MG63 (cell line): Measurements from ENCODE around the gene PAN3. TPM values are rescaled to one million over a fixed set of nuclear protein-coding genes. Genes with fewer than 3 reads are reported as not detected.

Experiments used
- DNase-seq: peaks from one replicate; pipeline ENCODE4 v3.0.0-alpha.2; 2020
- H3K27me3 ChIP-seq: fragments of 250-450 bp; sonication (Bioruptor Pico); 2 replicates; pipeline ENCODE4 v1.5.1; 2020; ENCODE audit warnings: mild to moderate bottlenecking, moderate library complexity
- H3K36me3 ChIP-seq: fragments of 250-450 bp; sonication (Bioruptor Pico); 2 replicates; pipeline ENCODE4 v1.5.1; 2020; ENCODE audit warnings: mild to moderate bottlenecking, moderate library complexity
- H3K4me3 ChIP-seq: fragments of 250-450 bp; sonication (Bioruptor Pico); 2 replicates; pipeline ENCODE4 v1.5.1; 2020; ENCODE audit warnings: mild to moderate bottlenecking, moderate library complexity
- H3K9me3 ChIP-seq: fragments of 250-450 bp; sonication (Bioruptor Pico); 2 replicates; pipeline ENCODE4 v1.5.1; 2020; ENCODE audit warnings: mild to moderate bottlenecking, moderate library complexity
- total RNA-seq: library from RNA; depleted of rRNA; stranded (reverse); fragments of >200 nt; shearing (Covaris generic); gene quantifications from 2 replicates; pipeline ENCODE4 v1.2.3, GENCODE V29; 2014; ENCODE audit warnings: low replicate concordance; rRNA removed

Gene PAN3
- total RNA-seq, 1 experiment from 2014 or later: 11.6 TPM

DNA sequence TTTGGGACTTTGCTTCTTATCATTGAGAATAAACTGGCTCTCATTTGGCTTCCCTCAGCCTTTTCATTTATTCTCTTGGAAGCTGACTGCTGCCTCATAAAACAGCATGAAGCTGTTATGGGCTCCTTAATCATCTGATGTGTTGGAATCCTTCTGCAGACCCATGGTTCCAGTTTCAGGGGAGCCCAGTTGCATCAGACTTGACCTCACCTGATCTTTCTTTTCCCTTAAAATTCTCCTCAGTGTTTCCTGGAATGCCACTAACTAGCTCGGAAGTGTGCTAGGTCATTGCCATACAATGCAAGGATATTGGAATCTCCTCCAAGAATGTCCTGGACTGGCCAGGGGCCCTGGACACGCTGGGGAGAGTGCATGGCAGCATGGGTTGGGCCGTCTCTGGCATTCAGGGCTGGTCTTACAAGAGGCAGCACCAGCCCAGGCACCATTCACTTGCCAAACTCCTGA, 197.9 kb downstream of the PAN3 start:
- H3K4me3 ChIP-seq: no peak overlapping the region
- H3K9me3 ChIP-seq: peaks cover 9% of the 10 kb centered on the region
- no peaks in the 10 kb centered on the region for H3K36me3 ChIP-seq
- H3K27me3 ChIP-seq: no peaks in the 10 kb centered on the region
- DNase-seq: peak; percentile 62

DNA sequence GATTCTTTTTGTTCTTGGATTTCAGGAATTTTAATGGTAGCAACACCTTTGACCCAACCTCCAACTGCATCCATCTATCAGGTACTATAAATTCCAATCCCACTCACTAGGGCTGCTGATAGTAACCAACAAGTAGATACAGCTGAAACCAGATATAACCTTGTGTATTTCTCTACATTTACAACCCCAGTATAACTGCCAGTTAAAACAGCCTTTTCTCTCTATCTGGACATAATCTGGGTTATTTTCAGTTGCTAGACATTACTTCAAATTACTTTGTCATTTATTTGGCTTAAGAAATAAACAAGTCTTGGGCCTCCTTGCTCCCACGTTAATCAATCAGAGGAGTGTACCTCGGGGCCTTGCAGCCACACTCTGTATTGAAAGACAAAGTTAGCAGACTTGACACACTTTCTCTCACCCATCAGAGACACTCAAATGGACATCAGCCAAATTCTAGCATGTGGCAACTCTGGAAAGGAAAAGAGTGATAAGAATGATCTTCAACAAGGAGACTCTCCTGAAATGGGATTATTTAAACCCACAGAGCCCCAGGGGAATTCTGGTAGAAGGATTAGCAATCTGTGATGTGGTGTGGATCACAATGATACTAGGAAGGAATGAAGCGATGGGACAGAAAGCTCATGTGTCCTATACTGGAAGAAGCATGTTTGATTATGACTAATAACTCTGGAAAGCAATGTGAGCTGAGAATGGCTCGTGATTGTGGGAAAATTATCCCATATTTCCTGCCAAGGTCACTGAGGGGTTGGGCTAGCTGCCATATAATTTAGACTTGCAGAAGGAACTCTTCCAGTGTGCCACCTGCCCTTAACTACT, 199.0 kb downstream of the PAN3 start:
- Histone ChIP-seq H3K9me3 (peaks cover 9% of the 10 kb centered on the region), H3K36me3 (no peaks in the 10 kb centered on the region), H3K27me3 (no peaks in the 10 kb centered on the region), H3K4me3 (no peak overlapping the region)
- peak; percentile 37 for DNase-seq

DNA sequence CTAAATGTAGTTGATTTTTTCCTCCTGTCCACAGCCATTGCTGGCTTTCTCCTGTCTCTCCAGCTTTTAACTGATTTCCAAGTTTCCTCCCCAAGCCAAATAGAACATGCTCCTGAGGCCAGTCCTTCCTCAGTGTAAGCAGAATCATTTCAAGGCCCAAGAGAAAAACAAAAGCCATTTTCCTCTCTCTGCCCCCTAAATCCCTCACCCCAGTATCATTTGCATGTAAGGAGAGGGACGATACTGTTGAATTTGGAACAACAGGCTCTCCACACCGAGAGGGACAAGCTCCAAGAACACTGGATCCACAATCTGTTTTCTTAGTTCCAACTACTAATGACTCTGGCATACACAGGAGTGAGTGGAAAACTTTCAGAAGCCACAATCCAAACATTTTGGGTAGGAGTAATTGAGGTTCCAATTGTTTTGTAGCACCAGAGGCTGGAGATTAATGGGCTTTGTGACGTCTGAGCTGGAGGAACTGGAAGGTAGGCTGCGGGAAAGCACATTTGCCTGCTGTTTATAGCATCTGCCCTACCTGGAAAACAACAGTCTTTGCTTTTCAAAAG, 199.7 kb downstream of the PAN3 start:
- H3K36me3 ChIP-seq: no peaks in the 10 kb centered on the region
- no peak for DNase-seq
- peaks cover 9% of the 10 kb centered on the region for H3K9me3 ChIP-seq
- H3K4me3 ChIP-seq: no peak overlapping the region
- no peaks in the 10 kb centered on the region for H3K27me3 ChIP-seq

DNA sequence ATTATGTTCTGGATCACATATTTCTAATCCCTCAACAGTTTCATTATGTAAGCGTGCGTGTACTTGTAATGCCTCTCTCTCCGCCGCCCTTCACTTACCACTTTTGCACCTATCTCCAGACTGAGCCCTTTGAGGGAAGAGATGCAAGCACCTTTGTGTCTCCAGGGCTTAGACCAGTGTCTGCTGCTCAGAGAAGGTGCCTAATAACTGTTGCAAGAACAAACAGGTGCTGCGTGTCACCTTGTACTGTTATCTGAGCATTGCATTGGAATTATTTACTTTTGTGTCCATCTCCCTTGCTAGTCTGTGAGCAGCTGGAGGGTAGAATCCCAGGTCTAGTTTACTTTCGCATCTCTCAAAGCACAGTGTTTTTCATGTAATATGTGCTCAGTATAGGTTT, 200.4 kb downstream of the PAN3 start:
- no peaks in the 10 kb centered on the region for H3K36me3 ChIP-seq
- H3K9me3 ChIP-seq: peaks cover 9% of the 10 kb centered on the region
- no peak for DNase-seq
- no peaks in the 10 kb centered on the region for H3K27me3 ChIP-seq
- H3K4me3 ChIP-seq: no peak overlapping the region

DNA sequence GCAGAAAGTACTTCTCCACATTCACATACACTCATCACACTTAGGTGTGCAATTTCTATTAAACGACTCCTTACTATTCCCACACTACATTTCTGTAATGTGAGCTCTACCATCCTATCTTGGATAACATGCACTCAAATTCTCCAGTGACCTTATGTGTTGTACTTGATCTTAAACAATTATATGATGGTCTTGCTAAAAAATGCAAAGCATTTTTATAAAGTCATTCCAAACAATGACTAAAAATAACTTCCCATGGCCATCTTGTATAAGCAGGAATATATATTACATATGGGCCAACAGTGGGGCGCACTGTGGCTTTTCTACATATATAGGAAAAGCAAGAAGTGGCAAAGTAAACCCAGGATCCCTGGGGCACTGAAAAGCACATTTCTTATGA, 201.1 kb downstream of the PAN3 start:
- no peak for DNase-seq
- Histone ChIP-seq H3K9me3 (peaks cover 9% of the 10 kb centered on the region), H3K36me3 (no peaks in the 10 kb centered on the region), H3K27me3 (no peaks in the 10 kb centered on the region), H3K4me3 (no peak overlapping the region)

DNA sequence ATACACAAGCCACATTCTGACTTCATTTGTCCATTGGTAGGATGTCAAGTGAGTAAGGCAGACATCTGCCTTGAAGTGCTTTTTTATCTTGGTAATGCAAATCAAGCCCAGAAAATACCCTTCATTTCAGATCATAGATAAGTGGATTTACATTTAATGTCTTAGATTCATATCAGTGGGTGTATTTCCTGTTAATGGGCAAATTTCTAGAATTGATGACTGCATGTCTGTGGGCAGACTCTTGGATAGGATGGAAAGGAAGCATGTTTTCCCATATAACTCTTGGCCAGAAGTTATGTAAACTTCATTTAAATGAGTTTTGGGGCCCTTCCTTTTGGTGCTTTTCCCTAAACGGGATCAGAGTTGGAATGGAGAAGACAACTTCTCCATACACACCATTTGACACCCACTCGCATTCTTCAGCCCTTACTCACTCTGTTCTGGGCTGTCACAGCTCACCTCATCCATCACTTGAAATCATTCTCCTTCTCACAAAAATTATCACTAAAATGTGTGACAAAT, 202.0 kb downstream of the PAN3 start:
- peak; percentile 52 for DNase-seq
- no peak overlapping the region for H3K4me3 ChIP-seq
- H3K36me3 ChIP-seq: no peaks in the 10 kb centered on the region
- peaks cover 9% of the 10 kb centered on the region for H3K9me3 ChIP-seq
- H3K27me3 ChIP-seq: no peaks in the 10 kb centered on the region

DNA sequence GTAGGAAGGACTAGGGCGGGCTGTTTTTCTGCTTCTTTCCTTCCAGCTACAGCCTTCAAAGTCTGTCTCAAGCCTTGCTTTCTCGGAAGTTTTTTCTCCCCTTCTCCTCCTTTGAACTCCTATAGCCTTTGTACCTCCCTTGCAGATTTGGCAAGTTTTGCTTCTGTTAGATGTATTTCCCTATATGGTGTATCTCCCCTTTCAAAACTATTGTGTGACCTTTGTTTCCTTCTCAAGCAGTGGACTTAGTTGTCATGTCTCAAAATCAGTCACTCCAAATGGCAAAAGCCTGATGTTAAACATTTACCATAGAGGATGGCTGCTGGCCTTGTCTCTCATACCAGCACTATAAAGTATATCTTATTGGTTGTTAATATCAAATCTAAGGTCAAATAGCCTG, 203.9 kb downstream of the PAN3 start:
- Histone ChIP-seq H3K36me3 (no peaks in the 10 kb centered on the region), H3K9me3 (peaks cover 9% of the 10 kb centered on the region), H3K27me3 (no peaks in the 10 kb centered on the region), H3K4me3 (no peak overlapping the region)
- no peak for DNase-seq

DNA sequence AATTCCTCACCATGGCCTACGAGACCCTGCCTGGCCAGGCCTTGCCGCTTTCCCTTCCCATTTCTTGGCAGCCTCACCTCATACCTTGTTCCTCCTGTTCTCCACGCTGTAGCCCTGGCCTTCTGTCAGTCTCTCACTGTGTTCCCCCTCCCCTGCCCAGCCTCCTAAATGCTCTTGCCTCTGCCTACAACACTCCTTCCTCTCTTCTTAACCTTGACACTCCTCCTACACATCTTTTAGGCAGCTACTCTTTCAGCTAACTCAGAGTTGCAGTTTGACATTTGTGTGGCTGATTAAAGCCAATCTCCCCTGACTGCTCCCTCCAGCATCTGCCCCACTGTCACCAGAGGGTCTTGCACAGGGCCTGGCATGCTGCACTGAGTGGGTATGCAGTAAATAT, 205.8 kb downstream of the PAN3 start:
- no peak overlapping the region for H3K4me3 ChIP-seq
- no peaks in the 10 kb centered on the region; the same call in 1 of the 2 replicates for H3K9me3 ChIP-seq
- DNase-seq: no peak
- no peaks in the 10 kb centered on the region for H3K27me3 ChIP-seq
- H3K36me3 ChIP-seq: no peaks in the 10 kb centered on the region

Other genes starting within 250 kb of the PAN3 start
- not detected in 2 replicates for gene PDX1, start 218.5 kb upstream of the PAN3 start, total RNA-seq
- 0.07 TPM in 1 of 2 replicates, not detected in the other for gene CDX2, start 169.2 kb upstream of the PAN3 start, total RNA-seq
- not detected in 2 replicates for gene URAD, start 149.9 kb upstream of the PAN3 start, total RNA-seq
- gene FLT3, start 38.0 kb upstream of the PAN3 start, total RNA-seq: not detected in 2 replicates